Fibroblast of skin of right biceps (primary cell): Measurements from ENCODE around the gene ACVR2B.

Source experiments
- DNase-seq: peaks from one replicate; pipeline ENCODE4 v3.0.0-alpha.2; 2013

Gene ACVR2B

GRCh38 chr3:38534180-38534579 lies 80.5 kb downstream of the ACVR2B start:
- DNase-seq: no peak

GRCh38 chr3:38534604-38535003 lies 80.9 kb downstream of the ACVR2B start:
- no peak for DNase-seq

- DNase-seq: no peak
Observed at GRCh38 chr3:38536671-38537070, 83.0 kb downstream of the ACVR2B start.

DNA sequence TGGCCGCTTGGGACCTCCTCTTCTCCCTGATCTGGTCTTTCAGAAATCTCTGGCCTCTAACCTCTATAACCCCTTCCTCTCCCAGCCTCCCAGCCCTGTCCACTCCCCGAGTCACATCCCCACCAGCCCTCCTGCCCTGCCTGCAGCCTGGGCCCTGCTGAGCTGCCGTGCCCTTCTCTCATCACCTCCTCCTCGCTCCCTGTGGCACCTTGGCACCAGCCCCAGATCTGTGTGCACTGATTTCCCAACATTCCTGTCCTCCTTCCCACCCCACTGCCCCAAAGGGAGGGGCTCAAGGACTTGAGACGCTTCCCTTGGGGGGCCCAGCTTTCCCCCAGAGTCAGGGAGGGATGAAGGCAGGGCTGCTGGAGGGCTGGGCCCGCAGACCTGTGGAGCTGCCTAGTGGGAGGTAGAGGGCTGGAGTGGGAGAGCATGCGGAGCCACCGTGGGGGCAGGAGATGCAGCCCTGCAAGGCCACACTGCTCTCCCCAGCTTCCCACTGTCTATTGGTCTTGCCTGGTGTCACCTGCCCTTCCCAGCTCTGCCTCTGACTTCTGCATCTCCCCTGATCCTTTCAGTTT lies 85.2 kb downstream of the ACVR2B start:
- DNase-seq: no peak

DNA sequence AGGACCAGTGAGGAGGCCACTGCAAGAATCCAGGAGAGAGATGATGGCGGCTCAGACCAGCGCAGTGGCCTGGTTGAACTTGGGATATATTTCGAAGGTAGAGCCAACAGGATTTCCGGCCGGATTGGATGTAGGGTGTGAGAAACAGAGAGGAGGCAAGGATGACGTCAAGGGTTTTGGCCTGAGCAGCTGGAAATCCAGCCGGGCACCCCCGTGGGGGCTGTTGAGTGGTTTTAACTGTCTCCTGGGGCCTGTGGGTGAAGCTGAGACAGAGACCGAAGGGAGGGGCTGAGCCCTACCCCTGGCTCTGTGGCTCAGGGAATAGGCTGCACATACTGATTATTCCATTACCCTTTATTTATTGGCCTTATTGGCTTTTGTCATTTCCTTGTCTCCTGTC lies 88.1 kb downstream of the ACVR2B start:
- DNase-seq: no peak
